CD4-positive, alpha-beta T cell treated with Interferon gamma for 1 hour (primary cell): Measurements from ENCODE around the gene ZNRF3.
"Not testable (repeated sequence)": the region's sequence is repeated elsewhere in the genome, so short reads cannot be mapped to it uniquely, and the experiment has no call there.

Experiments used
- DNase-seq: peaks from one replicate; pipeline ENCODE4 v3.0.0-alpha.2; 2020

The ZNRF3 gene

GRCh38 chr22:28986366-28986765, 103.0 kb downstream of the ZNRF3 start:
- DNase-seq = no peak

DNA sequence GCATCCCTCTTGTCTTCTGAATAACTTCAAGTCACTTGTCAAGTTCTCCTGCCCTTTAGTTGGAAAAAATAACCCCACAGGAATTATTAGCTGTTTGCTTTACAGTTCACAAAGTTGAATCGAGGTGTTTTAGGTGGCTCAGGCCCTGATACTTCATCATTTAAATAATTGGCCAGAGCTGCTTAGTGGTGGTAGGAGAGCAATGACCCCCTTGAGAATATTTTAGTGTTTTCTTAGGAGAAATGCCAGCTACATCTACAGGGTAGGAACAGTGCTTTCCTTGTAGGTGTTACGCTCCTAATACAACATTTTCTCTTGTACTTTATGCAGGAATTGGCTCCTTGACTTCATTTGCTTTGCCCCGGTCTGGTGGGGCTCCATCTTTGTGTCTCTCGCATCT, 105.1 kb downstream of the ZNRF3 start:
- DNase-seq = no peak

GRCh38 chr22:28989035-28989464, 105.7 kb downstream of the ZNRF3 start:
- DNase-seq = no peak

DNA sequence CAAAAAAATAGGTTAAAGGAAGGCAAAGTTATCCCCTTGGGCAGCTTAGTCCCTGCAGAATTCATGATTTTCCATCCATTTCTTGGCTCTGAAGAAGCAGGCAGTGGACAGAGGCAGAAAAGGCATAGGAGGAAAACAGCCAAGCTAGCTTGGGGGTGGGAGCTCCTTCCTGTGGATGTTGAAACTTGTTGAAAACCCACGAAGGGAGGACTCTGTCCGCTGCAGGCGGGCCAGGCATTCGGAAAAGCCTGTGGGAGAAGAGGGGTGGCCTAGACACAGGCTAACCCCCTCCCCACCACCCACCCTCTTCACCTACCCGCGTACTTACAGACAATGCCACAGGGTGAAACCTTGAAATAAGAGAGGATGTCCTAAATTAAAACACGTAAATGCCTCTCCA, 106.1 kb downstream of the ZNRF3 start:
- DNase-seq = no peak

DNA sequence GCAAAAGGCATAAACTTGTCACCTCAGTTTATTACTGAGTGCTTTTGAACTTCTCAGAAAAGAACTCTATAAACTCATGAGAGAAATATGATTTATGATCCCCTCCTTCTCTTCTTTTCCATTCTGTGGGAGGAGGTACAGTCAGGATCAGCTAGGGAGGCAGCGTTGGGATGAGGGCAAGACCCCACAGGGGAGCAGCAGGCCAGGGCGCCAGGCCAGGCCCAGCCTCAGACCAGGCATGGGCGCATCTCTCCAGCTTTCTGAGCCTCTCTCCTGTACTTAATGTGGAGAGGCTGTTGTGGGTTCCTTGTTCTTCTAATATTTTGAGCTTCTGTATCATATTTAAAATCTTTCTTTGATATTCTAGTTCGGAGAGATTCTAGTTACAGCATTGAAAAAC, 106.5 kb downstream of the ZNRF3 start:
- no peak for DNase-seq

- no peak for DNase-seq
Observed at GRCh38 chr22:28992565-28993356, 109.4 kb downstream of the ZNRF3 start.

GRCh38 chr22:28994522-28994921, 111.2 kb downstream of the ZNRF3 start:
- no peak for DNase-seq

GRCh38 chr22:28995551-28995950, 112.2 kb downstream of the ZNRF3 start:
- DNase-seq = no peak

DNA sequence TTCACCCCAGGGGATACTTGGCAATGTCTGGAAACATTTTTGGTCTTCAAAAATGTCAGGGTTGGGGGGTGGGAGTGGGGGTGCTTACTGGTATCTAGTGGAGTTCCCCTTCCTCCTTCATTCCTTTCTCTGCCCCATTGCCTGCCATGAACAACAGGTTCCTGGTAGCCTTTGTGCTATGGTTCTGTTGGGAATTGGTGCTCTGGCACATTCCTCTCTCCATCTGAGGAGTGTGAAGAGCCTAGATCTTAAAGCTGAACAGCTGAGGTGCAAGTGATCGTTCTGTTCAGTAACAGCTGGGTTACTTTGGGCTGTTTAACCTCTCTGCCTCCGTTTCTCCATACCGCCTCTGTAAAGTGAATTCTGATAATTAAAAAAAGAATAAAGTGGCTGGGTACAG, 114.0 kb downstream of the ZNRF3 start:
- DNase-seq = no peak

GRCh38 chr22:28998681-28999080, 115.3 kb downstream of the ZNRF3 start:
- DNase-seq = no peak

DNA sequence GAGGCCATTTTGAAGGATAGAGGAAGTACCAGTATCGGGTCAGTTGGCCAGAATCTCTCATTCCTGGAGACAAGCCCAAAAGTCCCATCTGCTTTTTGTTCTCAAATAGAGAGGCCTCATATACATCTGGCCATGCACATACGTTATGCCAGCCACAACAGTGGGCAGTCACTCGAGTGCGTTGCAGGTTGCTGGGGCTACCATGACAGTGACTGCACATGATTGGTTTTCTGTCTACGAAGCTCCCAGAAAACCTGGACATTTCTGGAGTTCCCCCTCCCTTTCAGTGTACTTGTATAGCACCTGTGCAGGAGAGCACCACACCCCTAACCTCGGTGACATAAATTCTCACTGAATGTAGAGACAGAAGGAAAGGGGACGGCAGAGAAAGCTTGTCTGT, 116.1 kb downstream of the ZNRF3 start:
- no peak for DNase-seq

DNA sequence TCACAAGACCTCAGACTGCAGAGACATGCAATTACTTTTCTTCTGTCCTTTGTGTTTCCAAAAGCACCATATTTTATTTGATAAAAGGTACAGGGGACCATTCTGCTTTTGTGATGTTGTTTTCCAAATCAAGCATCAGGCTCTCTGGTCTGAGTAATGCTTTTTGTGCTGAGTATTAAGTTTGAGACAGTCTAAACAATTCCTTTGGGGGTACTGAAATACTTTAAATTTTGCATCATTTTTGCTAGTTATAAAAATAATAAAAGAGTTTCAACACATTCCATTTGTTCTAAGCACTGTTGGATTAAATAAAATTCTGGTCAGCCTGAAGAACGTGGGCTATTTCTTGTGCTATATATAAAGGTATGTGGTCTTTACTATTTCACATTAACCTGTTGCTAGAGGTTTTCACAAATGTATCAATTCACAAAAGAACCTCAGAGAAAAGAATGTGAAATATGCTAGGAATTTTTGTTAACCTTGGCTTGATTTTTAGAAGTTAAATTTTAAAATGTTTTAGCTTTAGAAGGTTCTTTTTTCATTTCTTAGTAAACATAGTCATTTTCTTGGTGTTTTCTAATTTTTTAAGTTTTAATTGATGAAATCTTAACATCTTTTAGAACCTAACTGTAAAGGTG, 116.7 kb downstream of the ZNRF3 start:
- DNase-seq = no peak

- no peak for DNase-seq
Observed at GRCh38 chr22:29000641-29001040, 117.3 kb downstream of the ZNRF3 start.

DNA sequence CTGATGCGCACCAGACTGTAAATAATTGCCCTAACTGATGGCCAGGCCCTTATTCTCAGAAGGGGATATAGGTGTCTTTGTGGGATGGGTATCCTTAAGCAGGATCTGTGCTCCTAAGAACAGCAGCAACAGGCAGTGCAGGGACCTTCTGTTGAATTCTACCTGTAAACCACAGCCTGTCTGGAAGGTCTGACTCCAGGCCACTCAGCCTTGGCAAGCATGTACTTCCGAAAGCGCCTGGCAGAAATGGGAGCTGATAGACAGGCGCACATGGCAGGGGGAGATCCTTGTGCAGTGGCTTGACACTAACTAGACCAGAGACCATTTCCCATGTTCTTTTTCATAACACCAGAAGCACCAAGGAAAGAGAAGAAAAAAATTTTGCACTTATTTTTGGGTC, 119.2 kb downstream of the ZNRF3 start:
- DNase-seq = no peak

GRCh38 chr22:29003552-29003951, 120.2 kb downstream of the ZNRF3 start:
- no peak for DNase-seq

- DNase-seq = no peak
Observed at GRCh38 chr22:29003975-29004646, 120.7 kb downstream of the ZNRF3 start.

DNA sequence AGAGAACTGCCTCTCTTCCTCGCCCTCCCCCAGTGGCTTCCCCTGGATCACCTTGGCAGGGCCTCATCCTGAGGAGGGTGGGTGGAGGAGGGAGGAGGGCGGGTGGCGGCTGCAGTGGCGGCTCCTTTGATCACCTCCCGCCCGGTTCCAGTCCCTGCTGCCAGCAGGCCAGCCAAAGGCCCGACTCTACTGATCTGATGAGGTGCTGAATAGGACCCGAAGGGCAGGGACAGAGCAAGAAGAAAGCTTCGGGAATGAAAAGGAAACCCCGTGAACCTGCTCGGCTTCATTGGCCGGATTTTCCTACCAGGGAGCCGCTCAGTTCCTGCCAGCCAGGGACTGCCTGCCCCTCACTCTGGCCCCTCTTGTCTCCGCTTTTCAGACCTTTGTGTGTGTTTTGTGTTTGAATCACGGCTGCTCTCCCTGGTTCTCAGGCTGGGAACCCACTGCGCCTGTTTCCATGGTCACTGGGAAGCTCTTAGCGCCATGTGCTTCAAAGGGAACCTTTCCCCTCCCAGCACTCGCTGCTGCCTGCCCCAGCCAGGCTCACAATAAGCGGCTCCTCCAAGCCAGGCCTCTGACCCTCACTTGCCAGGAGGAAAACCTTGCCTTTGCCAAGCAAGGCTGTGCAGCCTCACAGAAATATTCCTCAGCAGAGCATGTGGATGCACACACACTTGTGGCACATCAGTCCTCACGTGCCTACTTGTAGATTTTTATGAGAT, 121.4 kb downstream of the ZNRF3 start:
- no peak for DNase-seq

GRCh38 chr22:29005754-29006153, 122.4 kb downstream of the ZNRF3 start:
- not testable (repeated sequence) for DNase-seq

- DNase-seq = no peak
Observed at GRCh38 chr22:29006346-29006745, 123.0 kb downstream of the ZNRF3 start.

DNA sequence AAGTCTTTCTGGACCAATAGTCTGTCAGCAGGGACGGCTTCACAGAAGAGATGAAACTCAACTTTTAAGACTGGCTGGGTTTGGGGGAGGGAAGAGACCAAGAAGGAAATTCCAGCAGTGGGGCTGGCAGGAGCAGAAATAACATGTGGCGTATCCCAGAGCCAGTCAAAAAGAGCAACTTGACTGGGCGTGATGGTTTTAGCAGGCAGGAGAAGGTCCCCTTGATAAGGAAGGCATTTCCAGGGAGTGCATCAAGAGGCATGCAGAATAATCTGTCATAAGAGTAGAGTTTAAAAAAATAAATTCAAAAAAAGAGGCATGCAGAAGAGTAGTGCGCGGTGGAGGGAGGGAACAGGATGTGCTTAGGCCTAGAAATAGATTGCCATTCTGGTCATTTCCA, 125.8 kb downstream of the ZNRF3 start:
- no peak for DNase-seq

DNA sequence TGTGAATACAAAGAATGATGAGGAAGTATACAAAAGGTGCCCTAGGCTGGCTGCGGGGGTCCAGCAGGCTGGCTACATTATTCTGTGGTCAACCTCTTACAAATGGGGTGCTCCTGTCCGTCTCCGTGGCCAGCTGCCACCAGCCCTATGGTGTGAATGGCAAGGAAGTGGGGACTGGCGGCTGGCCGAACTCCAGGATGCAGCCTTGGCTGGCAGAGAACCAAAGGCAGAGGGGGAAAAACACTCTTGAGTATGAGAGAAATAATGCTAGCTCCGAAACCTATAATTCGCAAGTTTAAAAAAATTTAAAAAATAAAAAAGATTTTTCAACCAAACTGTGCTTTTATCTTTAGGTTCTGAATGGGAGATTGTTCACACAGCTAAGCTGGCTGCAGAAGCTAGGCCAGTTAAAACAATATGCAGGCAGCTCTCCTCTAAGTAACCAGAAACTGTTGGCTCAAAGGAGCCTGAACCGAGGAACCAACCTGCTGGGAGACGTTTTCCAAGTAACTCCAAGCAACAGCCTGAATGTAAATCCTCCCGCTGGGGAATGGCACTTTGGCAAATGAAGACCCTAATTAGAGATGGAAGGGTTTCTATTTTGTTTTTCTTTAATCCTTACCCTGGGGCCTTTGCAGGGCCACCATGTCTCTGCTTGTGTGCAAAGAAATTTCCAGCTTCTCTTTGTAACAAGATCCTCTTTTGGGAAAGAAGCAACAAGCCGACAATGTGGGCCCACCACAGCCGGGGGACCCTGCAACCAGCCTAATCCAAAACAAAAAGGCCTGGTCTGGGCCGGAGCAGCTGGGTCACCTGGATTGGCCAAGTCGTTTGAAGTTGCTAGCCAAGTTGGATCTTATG, 128.1 kb downstream of the ZNRF3 start:
- DNase-seq = no peak

- no peak for DNase-seq
Observed at GRCh38 chr22:29012101-29012433, 128.7 kb downstream of the ZNRF3 start.

- DNase-seq = no peak
Observed at GRCh38 chr22:29012952-29013351, 129.6 kb downstream of the ZNRF3 start.
